Suprapubic skin (tissue), 4 donors: ENCODE data around the gene ZNF544. TPM values are rescaled to one million over a fixed set of nuclear protein-coding genes. Genes with fewer than 3 reads are reported as not detected.
"Not testable (repeated sequence)": the region's sequence is repeated elsewhere in the genome, so short reads cannot be mapped to it uniquely, and the experiment has no call there.

Source experiments
- DNase-seq, 2 donors: peaks; one replicate each; pipeline ENCODE4 v3.0.0-alpha.2; 2019; ENCODE audit warnings: low spot score in 2 of 2
- H3K27ac ChIP-seq: fragments of 200-600 bp; sonication (generic); one replicate; pipeline ENCODE4 v1.5.1; 2019
- H3K27me3 ChIP-seq: fragments of 200-600 bp; sonication (generic); one replicate; pipeline ENCODE4 v1.5.1; 2019
- H3K36me3 ChIP-seq: fragments of 200-600 bp; sonication (generic); one replicate; pipeline ENCODE4 v1.5.1; 2019
- H3K4me1 ChIP-seq: fragments of 200-600 bp; sonication (generic); one replicate; pipeline ENCODE4 v1.5.1; 2019
- H3K4me3 ChIP-seq: fragments of 200-600 bp; sonication (generic); one replicate; pipeline ENCODE4 v1.5.1; 2019; ENCODE audit warnings: mild to moderate bottlenecking
- H3K9me3 ChIP-seq: fragments of 200-600 bp; sonication (generic); one replicate; pipeline ENCODE4 v1.5.1; 2019
- CTCF ChIP-seq, 2 donors: fragments of 200-600 bp in 1 of 2; fragments of 450-650 bp in 1 of 2; sonication (generic) in 1 of 2; IDR thresholded peaks; one replicate each; pipeline ENCODE4 v1.5.1; 2016 to 2019; ENCODE audit warnings: antibody characterized with exemption in 2 of 2, mild to moderate bottlenecking in 1 of 2, moderate library complexity in 1 of 2
- EP300 ChIP-seq: sonication (generic); formaldehyde crosslinking; IDR thresholded peaks from one replicate; pipeline ENCODE4 v1.6.1; 2017; ENCODE audit warnings: antibody characterized with exemption
- POLR2A ChIP-seq, 2 donors: fragments of 450-650 bp; IDR thresholded peaks; one replicate each; pipeline ENCODE4 v1.6.1; 2017; ENCODE audit warnings: antibody characterized with exemption in 2 of 2, mild to moderate bottlenecking in 2 of 2, moderate library complexity in 2 of 2
- POLR2AphosphoS5 ChIP-seq, 3 donors: sonication (generic); formaldehyde crosslinking; IDR thresholded peaks; one replicate each; pipeline ENCODE4 v1.6.1; 2017; ENCODE audit warnings: antibody characterized with exemption in 3 of 3
- WGBS: methylation state at CpG from one replicate; pipeline ENCODE4 v1.1.5; 2018; 5-methylcytosine and 5-hydroxymethylcytosine counted together
- total RNA-seq, 4 donors: library from RNA; depleted of rRNA; stranded (reverse); fragments of >200 nt; gene quantifications; one replicate each; pipeline ENCODE4 v1.1.0, GENCODE V29; 2016

The ZNF544 gene
- total RNA-seq, 4 donors from 2014 or later: 44.4 to 55.4 (median 48.9) TPM

DNA sequence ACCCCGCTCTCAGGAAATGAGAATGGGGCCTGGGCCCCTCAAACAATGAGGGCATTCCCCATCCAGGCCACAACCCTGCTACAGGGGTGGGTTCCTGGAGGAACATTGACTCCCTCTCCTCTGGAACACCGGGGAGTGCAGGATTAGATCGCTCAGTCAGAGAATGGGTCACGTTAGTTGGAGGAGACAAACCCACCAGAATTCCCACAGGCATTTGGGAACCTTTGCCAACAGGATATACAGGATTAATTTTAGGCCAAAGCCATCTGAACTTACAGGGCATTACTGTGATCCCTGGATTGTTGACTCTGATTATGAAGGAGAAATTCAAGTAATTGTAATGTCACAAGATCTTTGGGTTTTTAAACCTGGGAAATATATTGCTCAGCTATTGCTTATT lies 79.0 kb downstream of the ZNF544 start:
- Histone ChIP-seq H3K4me3 (no peak overlapping the region), H3K27ac (no peak overlapping the region), H3K9me3 (no peaks in the 10 kb centered on the region), H3K36me3 (peaks cover 43% of the 10 kb centered on the region), H3K27me3 (no peaks in the 10 kb centered on the region), H3K4me1 (peaks cover 26% of the 10 kb centered on the region)
- DNase-seq: no peak
- WGBS: 90% methylated on average over 4 of the region's 4 CpGs
- TF ChIP-seq POLR2AphosphoS5 (IDR thresholded peaks at IDR 0.05) (no peak), POLR2A (IDR thresholded peaks at IDR 0.05) (no peak), CTCF (IDR thresholded peaks at IDR 0.05) (no peak), EP300 (no peak)

DNA sequence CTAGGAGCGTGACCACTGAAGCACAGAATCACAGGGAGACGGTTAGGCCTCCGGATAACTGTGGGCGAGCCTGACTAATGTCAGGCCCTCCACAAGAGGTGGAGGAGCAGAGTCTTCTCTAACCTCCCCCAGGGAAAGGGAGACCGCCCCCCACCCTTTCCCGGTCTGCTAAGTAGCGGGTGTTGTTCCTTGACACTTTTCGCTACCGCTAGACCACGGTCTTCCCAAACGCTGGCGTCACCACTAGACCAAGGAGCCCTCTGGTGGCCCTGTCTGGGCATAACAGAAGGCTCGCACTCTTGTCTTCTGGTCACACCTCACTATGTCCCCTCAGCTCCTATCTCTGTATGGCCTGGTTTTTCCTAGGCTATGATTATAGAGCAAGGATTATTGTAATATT lies 82.0 kb downstream of the ZNF544 start:
- WGBS: 69% methylated on average over 13 of the region's 13 CpGs
- not testable (repeated sequence) for DNase-seq
- TF ChIP-seq CTCF (IDR thresholded peaks at IDR 0.05): peak; percentile 5 to 42

DNA sequence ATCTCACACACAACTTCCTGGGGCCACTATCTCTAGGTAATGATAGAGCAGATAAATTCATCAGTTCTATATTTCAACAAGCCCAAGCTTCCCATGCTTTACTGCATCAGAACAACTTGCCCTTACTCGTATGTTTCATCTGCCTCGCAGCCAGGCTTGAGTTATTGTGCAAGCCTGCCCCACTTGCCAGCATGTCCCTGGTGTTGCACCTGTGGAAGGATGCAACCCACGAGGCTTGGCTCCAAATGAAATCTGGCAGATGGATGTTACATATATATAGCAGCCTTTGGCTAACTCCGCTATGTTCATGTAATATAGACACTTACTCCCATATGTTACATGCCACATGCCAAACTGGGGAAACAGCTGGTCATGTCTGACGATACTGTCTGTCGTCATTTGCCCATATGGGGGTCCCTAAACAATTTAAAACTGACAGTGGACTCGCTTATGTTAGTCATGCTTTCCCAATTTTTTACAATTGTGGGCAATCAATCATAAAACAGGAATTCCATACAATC lies 82.7 kb downstream of the ZNF544 start:
- no peak for DNase-seq
- 58% methylated on average over 7 of the region's 7 CpGs for WGBS
- H3K4me1 ChIP-seq: peaks cover 17% of the 10 kb centered on the region
- H3K36me3 ChIP-seq: peaks cover 78% of the 10 kb centered on the region
- H3K27ac ChIP-seq: no peak overlapping the region
- TF ChIP-seq EP300: no peak
- TF ChIP-seq POLR2A (IDR thresholded peaks at IDR 0.05): no peak
- no peak for TF ChIP-seq CTCF (IDR thresholded peaks at IDR 0.05)
- no peak for TF ChIP-seq POLR2AphosphoS5 (IDR thresholded peaks at IDR 0.05)
- H3K4me3 ChIP-seq: no peak overlapping the region
- H3K27me3 ChIP-seq: no peaks in the 10 kb centered on the region
- H3K9me3 ChIP-seq: no peaks in the 10 kb centered on the region

More for the DNA sequence above, 82.0 kb downstream of the ZNF544 start:
- H3K4me1 ChIP-seq: peaks cover 24% of the 10 kb centered on the region
- H3K27ac ChIP-seq, H3K27me3 ChIP-seq, H3K9me3 ChIP-seq, H3K4me3 ChIP-seq: not testable (repeated sequence)
- H3K36me3 ChIP-seq: peaks cover 73% of the 10 kb centered on the region

Other genes with a start within 250 kb of the ZNF544 start
- gene ZNF606, start 226.1 kb upstream of the ZNF544 start, total RNA-seq: 10 to 100 TPM in 3 of 4 donors, 1 to 10 TPM in 1; 4.0 to 21.9 (median 14.3) TPM
- not detected for gene ZSCAN1, start 194.9 kb upstream of the ZNF544 start, total RNA-seq
- 10 to 100 TPM in 2 of 4 donors, 1 to 10 TPM in 2; 4.6 to 12.4 (median 7.7) TPM for gene ZNF135, start 169.6 kb upstream of the ZNF544 start, total RNA-seq
- gene ZSCAN18, start 130.7 kb upstream of the ZNF544 start, total RNA-seq: 10 to 100 TPM; 33.0 to 52.8 (median 48.9) TPM
- 10 to 100 TPM in 1 of 4 donors, 1 to 10 TPM in 3; 6.5 to 11.6 (median 9.9) TPM for gene ZNF329, start 78.1 kb upstream of the ZNF544 start, total RNA-seq
- gene ZNF274, start 45.9 kb upstream of the ZNF544 start, total RNA-seq: 10 to 100 TPM; 26.8 to 70.2 (median 36.5) TPM
- gene ZNF8, start 50.0 kb downstream of the ZNF544 start, total RNA-seq: 10 to 100 TPM in 1 of 4 donors, 1 to 10 TPM in 3; 8.3 to 15.6 (median 8.7) TPM
- 10 to 100 TPM; 36.9 to 70.3 (median 42.1) TPM for gene ERVK3-1, start 76.5 kb downstream of the ZNF544 start, total RNA-seq
- 1 to 10 TPM; 4.3 to 7.6 (median 5.6) TPM for gene ZSCAN22, start 98.1 kb downstream of the ZNF544 start, total RNA-seq
- gene A1BG, start 124.6 kb downstream of the ZNF544 start, total RNA-seq: 10 to 100 TPM in 2 of 4 donors, 1 to 10 TPM in 2; 1.0 to 14.9 (median 8.1) TPM
- gene ZNF497, start 133.8 kb downstream of the ZNF544 start, total RNA-seq: 1 to 10 TPM; 2.4 to 4.8 (median 3.4) TPM
- 1 to 10 TPM; 2.6 to 6.2 (median 4.3) TPM for gene ZNF837, start 152.1 kb downstream of the ZNF544 start, total RNA-seq
- 1,000 to 10,000 TPM; 1,253 to 2,519 (median 2,306) TPM for gene RPS5, start 158.4 kb downstream of the ZNF544 start, total RNA-seq
- gene RNF225, start 166.7 kb downstream of the ZNF544 start, total RNA-seq: 10 to 100 TPM in 2 of 4 donors, 1 to 10 TPM in 1, not detected in 1; 3.9 to 13.7 (median 13.6) TPM
- 10 to 100 TPM; 15.8 to 21.2 (median 17.4) TPM for gene ZNF584, start 179.7 kb downstream of the ZNF544 start, total RNA-seq
- 1 to 10 TPM; 1.7 to 2.9 (median 2.3) TPM for gene ZNF132, start 211.2 kb downstream of the ZNF544 start, total RNA-seq
- gene ZNF324B, start 222.7 kb downstream of the ZNF544 start, total RNA-seq: 10 to 100 TPM in 3 of 4 donors, 1 to 10 TPM in 1; 9.7 to 28.7 (median 13.8) TPM
- gene ZNF324, start 238.2 kb downstream of the ZNF544 start, total RNA-seq: 10 to 100 TPM; 20.3 to 41.5 (median 25.6) TPM
- gene ZNF446, start 247.4 kb downstream of the ZNF544 start, total RNA-seq: 10 to 100 TPM; 19.8 to 38.8 (median 24.0) TPM